Esophagus squamous epithelium (tissue), 5 donors: Measurements from ENCODE around the gene SDS. TPM values are rescaled to one million over a fixed set of nuclear protein-coding genes. Genes with fewer than 3 reads are reported as not detected.

ENCODE experiments used
- DNase-seq: peaks from one replicate; lab custom pipeline; 2025; lab: John Stamatoyannopoulos, UW
- H3K27ac ChIP-seq, 4 donors: fragments of 200-600 bp; sonication (generic); one replicate each; pipeline ENCODE4 v1.5.1; 2016 to 2019; ENCODE audit warnings: mild to moderate bottlenecking in 1 of 4
- H3K27me3 ChIP-seq, 4 donors: fragments of 200-600 bp; sonication (generic); 1 replicate in 3 of 4; 2 replicates in 1 of 4; pipeline versions ENCODE4 v1.5.1 to v1.6.0; 2017 to 2021; ENCODE audit warnings: antibody characterized with exemption in 1 of 4
- H3K36me3 ChIP-seq, 3 donors: fragments of 200-600 bp; sonication (generic); one replicate each; pipeline ENCODE4 v1.5.1; 2016 to 2019
- H3K4me1 ChIP-seq, 3 donors: fragments of 200-600 bp; sonication (generic); one replicate each; pipeline ENCODE4 v1.5.1; 2017 to 2019
- H3K4me3 ChIP-seq, 4 donors: fragments of 200-600 bp; sonication (generic); 1 replicate in 3 of 4; 2 replicates in 1 of 4; pipeline ENCODE4 v1.5.1; 2016 to 2019; ENCODE audit warnings: mild to moderate bottlenecking in 2 of 4, moderate library complexity in 1 of 4
- H3K9me3 ChIP-seq, 3 donors: fragments of 200-600 bp; sonication (generic); one replicate each; pipeline ENCODE4 v1.5.1; 2016 to 2019
- CTCF ChIP-seq, 6 experiments: fragments of 450-650 bp in 4 of 6; fragments of 200-600 bp in 2 of 6; sonication (generic) in 2 of 6; IDR thresholded peaks; one replicate each; pipeline ENCODE4 v1.5.1; 2016 to 2019; ENCODE audit warnings: antibody characterized with exemption in 6 of 6, mild to moderate bottlenecking in 4 of 6, moderate library complexity in 4 of 6
- POLR2A ChIP-seq, 4 donors: fragments of 450-650 bp; IDR thresholded peaks; one replicate each; pipeline ENCODE4 v1.6.1; 2017; ENCODE audit warnings: antibody characterized with exemption in 4 of 4, mild to moderate bottlenecking in 4 of 4, moderate library complexity in 3 of 4
- WGBS, 2 donors: methylation state at CpG; one replicate each; pipeline ENCODE4 v1.1.5; 2018; 5-methylcytosine and 5-hydroxymethylcytosine counted together
- intact Hi-C: fragments of 100-400 bp; cut with DNase I; formaldehyde crosslinking; loops from one replicate; pipeline ENCODE4 v1.15.0; 2022
- total RNA-seq, 4 donors: library from RNA; depleted of rRNA; stranded (reverse); fragments of >200 nt; gene quantifications; one replicate each; pipeline ENCODE4 v1.1.0, GENCODE V29; 2016
- donor health status: DM: yes; HTN: yes; CAD: no.

The SDS gene
- total RNA-seq, 4 donors from 2014 or later = 0.76 TPM; not detected in 3

GRCh38 chr12:113370923-113371682, 32.6 kb downstream of the SDS start:
- intact Hi-C loops = no loop called here
- no peaks in the 10 kb centered on the region for H3K27me3 ChIP-seq
- 56 to 78% methylated on average over 5 of the region's 7 CpGs for WGBS, 2 donors
- no peaks in the 10 kb centered on the region for H3K4me1 ChIP-seq
- H3K27ac ChIP-seq = no peak overlapping the region
- H3K9me3 ChIP-seq = no peaks in the 10 kb centered on the region
- no peak for DNase-seq
- peaks cover 8 to 67% (median 10%) of the 10 kb centered on the region in 3 donors for H3K36me3 ChIP-seq
- TF ChIP-seq CTCF (IDR thresholded peaks at IDR 0.05) = no peak
- TF ChIP-seq POLR2A (IDR thresholded peaks at IDR 0.05) = no peak
- no peak overlapping the region for H3K4me3 ChIP-seq

GRCh38 chr12:113369391-113369985, 34.2 kb downstream of the SDS start:
- H3K4me1 ChIP-seq = no peaks in the 10 kb centered on the region
- intact Hi-C loops = no loop called here
- H3K36me3 ChIP-seq = peaks cover 0 to 55% (median 5%) of the 10 kb centered on the region in 3 donors
- WGBS, 2 donors = 72 to 75% methylated on average over 6 of the region's 6 CpGs
- TF ChIP-seq CTCF (IDR thresholded peaks at IDR 0.05) (no peak), POLR2A (IDR thresholded peaks at IDR 0.05) (no peak)
- H3K9me3 ChIP-seq = no peaks in the 10 kb centered on the region
- DNase-seq = no peak
- H3K27me3 ChIP-seq = no peaks in the 10 kb centered on the region
- H3K27ac ChIP-seq = no peak overlapping the region
- H3K4me3 ChIP-seq = no peak overlapping the region

GRCh38 chr12:113368331-113368730, 35.4 kb downstream of the SDS start:
- Histone ChIP-seq H3K4me1 (no peaks in the 10 kb centered on the region), H3K27me3 (no peaks in the 10 kb centered on the region), H3K36me3 (peaks cover 0 to 52% (median 5%) of the 10 kb centered on the region in 3 donors), H3K27ac (no peak overlapping the region), H3K4me3 (no peak overlapping the region), H3K9me3 (no peaks in the 10 kb centered on the region)
- TF ChIP-seq POLR2A (IDR thresholded peaks at IDR 0.05) (no peak), CTCF (IDR thresholded peaks at IDR 0.05) (no peak)
- intact Hi-C loops = no loop called here
- WGBS, 2 donors = 100% methylated on average over 1 of the region's 4 CpGs; no CpG with 5 or more reads in 1 of the 2 donors
- DNase-seq = no peak

- intact Hi-C loops = no loop called here
- TF ChIP-seq POLR2A (IDR thresholded peaks at IDR 0.05) = no peak
- TF ChIP-seq CTCF (IDR thresholded peaks at IDR 0.05) = no peak
- Histone ChIP-seq H3K4me1 (no peaks in the 10 kb centered on the region), H3K36me3 (peaks cover 0 to 37% (median 0%) of the 10 kb centered on the region in 3 donors), H3K27me3 (no peaks in the 10 kb centered on the region), H3K4me3 (no peak overlapping the region), H3K27ac (no peak overlapping the region), H3K9me3 (no peaks in the 10 kb centered on the region)
- 65 to 87% methylated on average over 2 to 4 of the region's 4 CpGs for WGBS, 2 donors
- DNase-seq = no peak
These were observed 36.9 kb downstream of the SDS start for GRCh38 chr12:113366827-113367226.
